GM06990 (cell line): Measurements from ENCODE around the gene GRHPR.

Source experiments
- DNase-seq: peaks from one replicate; pipeline ENCODE4 v3.0.0-alpha.2; 2011; ENCODE audit not compliant: insufficient read length; ENCODE audit errors: extremely low read depth
- H3K27me3 ChIP-seq: replicated peaks from 2 replicates; pipeline ENCODE4 v1.6.0; 2011; ENCODE audit warnings: low read length; ENCODE audit not compliant: control insufficient read depth, insufficient read depth
- H3K36me3 ChIP-seq: 2 replicates; pipeline ENCODE4 v1.5.1; 2011; ENCODE audit warnings: low read length; ENCODE audit not compliant: control insufficient read depth, insufficient read depth
- H3K4me3 ChIP-seq: replicated peaks from 2 replicates; pipeline ENCODE4 v1.5.1; 2011; ENCODE audit warnings: low read depth, mild to moderate bottlenecking, control low read depth, low read length
- CTCF ChIP-seq: IDR thresholded peaks from 2 replicates; pipeline ENCODE4 v1.5.1; 2011; ENCODE audit warnings: low read length, control low read depth, mild to moderate bottlenecking, inconsistent platforms; ENCODE audit not compliant: insufficient read depth, poor library complexity, severe bottlenecking

The GRHPR gene

GRCh38 chr9:37486256-37486615 is 63.7 kb downstream of the GRHPR start:
- Histone ChIP-seq H3K36me3 (peaks cover 2% of the 10 kb centered on the region), H3K4me3 (peak overlapping the region; percentile 95), H3K27me3 (no peaks in the 10 kb centered on the region)
- DNase-seq = no peak
- TF ChIP-seq CTCF = no peak
